GM18870 (cell line): Measurements from ENCODE around the gene PRPS1.
"Not testable (repeated sequence)": the region's sequence is repeated elsewhere in the genome, so short reads cannot be mapped to it uniquely, and the experiment has no call there.

Source experiments
- ATAC-seq: cut with Tn5 transposase; IDR thresholded peaks from one replicate; pipeline ENCODE4 v1.9.1; 2021; ENCODE audit warnings: moderate library complexity; ENCODE audit not compliant: unreplicated experiment

Gene PRPS1

GRCh38 chrX:107627838-107628661 lies at the start of gene PRPS1:
Gene PRPS1, plus strand, starts transcription at chrX:107628510. Its CDS starts 119 bp downstream, at chrX:107628629.
- ATAC-seq: peak; percentile 99

GRCh38 chrX:107579956-107580355 lies 48.4 kb upstream of the PRPS1 start:
- ATAC-seq: no peak

GRCh38 chrX:107581923-107582322 lies 46.4 kb upstream of the PRPS1 start:
- no peak for ATAC-seq

- ATAC-seq: no peak
These were observed 39.1 kb upstream of the PRPS1 start for GRCh38 chrX:107589243-107589642.

DNA sequence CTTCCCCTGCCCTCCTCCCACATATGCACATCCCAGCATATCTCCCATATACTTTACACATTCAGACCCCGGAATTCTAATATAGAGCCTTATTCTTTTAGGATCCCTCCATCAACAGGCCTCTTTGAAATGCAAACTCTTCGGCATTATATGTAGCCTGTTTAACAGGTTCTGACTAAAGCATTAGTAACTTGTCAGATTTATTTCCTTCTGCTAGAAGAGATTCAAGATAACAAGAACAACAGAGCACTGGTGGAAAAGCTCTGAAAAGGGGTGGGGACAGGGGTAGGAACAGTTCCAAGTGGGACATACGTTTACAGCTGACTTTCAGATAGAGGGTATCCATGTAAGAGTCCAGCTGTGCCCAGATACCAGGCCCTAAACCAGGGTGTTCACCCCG lies 31.7 kb upstream of the PRPS1 start:
- no peak for ATAC-seq

- no peak for ATAC-seq
These were observed 31.0 kb upstream of the PRPS1 start for GRCh38 chrX:107597264-107597663.

- no peak for ATAC-seq
These were observed 30.5 kb upstream of the PRPS1 start for GRCh38 chrX:107597791-107598190.

- ATAC-seq: no peak
These were observed 28.9 kb upstream of the PRPS1 start for GRCh38 chrX:107599450-107599861.

GRCh38 chrX:107600366-107600765 lies 27.9 kb upstream of the PRPS1 start:
- no peak for ATAC-seq

- no peak for ATAC-seq
These were observed 27.0 kb upstream of the PRPS1 start for GRCh38 chrX:107601326-107601725.

DNA sequence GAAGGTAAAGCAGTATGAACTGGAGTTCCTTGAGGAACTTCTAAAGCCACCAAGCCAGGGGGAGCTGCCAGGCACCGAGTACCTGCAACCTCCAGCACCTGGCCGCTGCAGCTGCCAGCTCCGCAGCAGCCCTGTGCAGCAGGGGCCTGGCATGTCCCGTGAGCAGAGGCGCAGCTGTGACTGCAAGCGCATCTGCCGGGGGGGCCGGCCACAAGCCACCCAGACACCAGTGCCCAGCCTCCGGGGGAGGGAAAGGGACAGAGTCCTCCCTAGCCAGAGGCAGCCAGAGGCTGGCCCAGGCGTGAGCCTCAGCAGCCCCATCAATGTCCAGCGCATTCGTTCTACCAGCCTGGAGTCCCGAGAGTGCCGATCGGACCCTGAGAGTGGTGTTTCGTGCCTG lies 26.6 kb upstream of the PRPS1 start:
- no peak for ATAC-seq

- no peak for ATAC-seq
These were observed 25.5 kb upstream of the PRPS1 start for GRCh38 chrX:107602694-107603239.

GRCh38 chrX:107603429-107604159 lies 24.7 kb upstream of the PRPS1 start:
- no peak for ATAC-seq

DNA sequence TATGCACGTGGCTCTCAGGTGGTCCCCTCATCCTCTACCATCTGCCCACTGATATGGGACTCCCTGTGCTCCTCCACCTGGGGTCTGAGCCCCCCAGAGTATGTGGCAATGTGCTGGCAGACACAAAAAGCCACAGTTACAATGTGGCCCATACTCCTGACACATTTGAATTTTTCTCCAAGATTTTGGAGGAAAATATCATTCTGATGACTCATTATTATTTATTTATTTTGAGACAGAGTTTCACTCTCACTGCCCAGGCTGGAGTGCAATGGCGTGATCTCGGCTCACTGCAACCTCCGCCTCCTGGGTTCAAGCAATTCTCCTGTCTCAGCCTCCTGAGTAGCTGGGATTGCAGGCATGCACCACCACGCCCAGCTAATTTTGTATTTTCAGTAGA lies 19.2 kb upstream of the PRPS1 start:
- not testable (repeated sequence) for ATAC-seq

DNA sequence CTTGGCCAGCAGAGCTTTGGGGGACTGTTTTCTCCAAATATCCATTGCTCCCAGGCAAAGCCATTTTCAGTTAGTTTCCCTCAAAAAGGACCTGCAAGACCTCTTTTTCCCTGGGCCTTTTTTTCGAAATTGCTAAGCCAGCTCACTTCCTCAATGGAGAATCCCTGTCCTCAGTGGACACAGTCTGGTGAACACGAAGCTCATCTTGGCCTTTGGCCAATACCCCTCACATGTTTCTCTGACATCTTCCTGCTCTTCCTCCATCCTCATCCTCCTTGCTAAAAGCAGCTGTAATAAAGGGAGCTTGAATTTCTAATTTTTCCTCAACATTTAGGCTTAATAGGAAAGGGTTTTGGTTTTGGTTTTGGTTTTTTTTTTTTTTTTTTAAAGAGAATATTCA lies 17.6 kb upstream of the PRPS1 start:
- no peak for ATAC-seq

DNA sequence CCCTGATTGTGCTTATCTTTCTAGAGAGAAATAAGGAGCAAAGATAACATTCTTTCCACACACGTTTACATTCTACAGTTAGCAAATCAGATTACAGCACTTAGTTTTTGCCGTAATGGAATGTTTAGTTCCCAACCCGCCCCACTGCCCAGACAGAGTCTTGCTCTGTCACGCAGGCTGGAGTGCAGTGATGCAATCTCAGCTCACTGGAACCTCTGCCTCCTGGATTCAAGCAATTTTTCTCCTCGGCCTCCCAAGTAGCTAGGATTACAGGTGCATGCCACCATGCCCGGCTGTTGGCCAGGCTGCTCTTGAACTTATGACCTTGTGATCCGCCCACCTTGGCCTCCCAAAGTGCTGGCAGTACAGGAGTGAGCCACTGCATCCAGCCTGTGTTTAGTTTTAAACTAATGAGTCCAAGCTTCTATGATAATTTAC lies 8.4 kb upstream of the PRPS1 start:
- no peak for ATAC-seq

GRCh38 chrX:107624893-107625292 lies 3.4 kb upstream of the PRPS1 start:
- ATAC-seq: no peak

- no peak for ATAC-seq
These were observed 2.6 kb upstream of the PRPS1 start for GRCh38 chrX:107625739-107626138.

DNA sequence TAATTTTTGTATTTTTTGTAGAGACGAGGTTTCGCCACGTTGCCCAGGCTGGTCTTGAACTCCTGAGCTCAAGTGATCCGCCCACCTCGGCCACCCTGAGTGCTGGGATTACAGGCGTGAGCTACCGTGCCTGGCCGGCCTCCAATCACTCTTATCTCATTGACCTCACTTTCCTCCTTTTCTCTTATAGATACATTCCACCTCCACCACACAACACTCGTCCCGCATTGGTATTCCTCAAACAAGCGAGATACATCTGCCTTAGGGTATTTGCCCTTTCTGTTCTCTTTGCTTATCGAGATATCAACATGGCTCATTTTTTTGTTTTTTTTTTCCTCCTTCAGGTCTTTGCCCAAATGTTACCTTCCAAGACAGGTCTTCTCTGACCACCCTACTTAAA lies 1.8 kb upstream of the PRPS1 start:
- no peak for ATAC-seq

GRCh38 chrX:107626916-107627315 lies 1.4 kb upstream of the PRPS1 start:
- ATAC-seq: no peak

- ATAC-seq: peak; percentile 26
These were observed 591 bp downstream of the PRPS1 start for GRCh38 chrX:107628662-107629539.
